Natural killer cell (primary cell): ENCODE measurements around the gene ESPNL. TPM values are rescaled to one million over a fixed set of nuclear protein-coding genes. Genes with fewer than 3 reads are reported as not detected.

Experiments
- ATAC-seq, 3 donors: fragments of 150-1000 bp in 2 of 3; fragments of 200-7000 bp in 1 of 3; cut with Tn5 transposase; 1 replicate in 1 of 3; 2 replicates in 2 of 3; pipeline ENCODE4 v1.10.0; 2021; ENCODE audit warnings: mild to moderate bottlenecking in 2 of 3, moderate library complexity in 2 of 3
- DNase-seq, 2 donors: peaks; one replicate each; pipeline versions ENCODE4 v3.0.0 to v3.0.0-alpha.2; 2013 to 2021; ENCODE audit warnings: mixed read lengths in 1 of 2
- H3K27ac ChIP-seq: one replicate; pipeline ENCODE4 v1.5.1; 2013; ENCODE audit warnings: mild to moderate bottlenecking, low read length
- H3K27me3 ChIP-seq: one replicate; pipeline ENCODE4 v1.6.1; 2013; ENCODE audit warnings: low read length; ENCODE audit not compliant: control insufficient read depth, insufficient read depth
- H3K36me3 ChIP-seq: one replicate; pipeline ENCODE4 v1.6.1; 2013; ENCODE audit warnings: low read length; ENCODE audit not compliant: control insufficient read depth, insufficient read depth
- H3K4me1 ChIP-seq: one replicate; pipeline ENCODE4 v1.6.1; 2013; ENCODE audit warnings: low read length; ENCODE audit not compliant: control insufficient read depth, insufficient read depth
- H3K4me3 ChIP-seq: one replicate; pipeline ENCODE4 v1.5.1; 2013; ENCODE audit warnings: low read length
- H3K9me3 ChIP-seq: one replicate; pipeline ENCODE4 v1.6.1; 2013; ENCODE audit warnings: low read length; ENCODE audit not compliant: control insufficient read depth, insufficient read depth
- H3K27ac Mint-ChIP-seq, 2 donors: one replicate each; pipeline ENCODE4 v1.8.0; 2022; ENCODE audit warnings: mild to moderate bottlenecking in 2 of 2, mixed read lengths in 2 of 2, moderate library complexity in 1 of 2
- H3K27me3 Mint-ChIP-seq, 2 donors: one replicate each; pipeline ENCODE4 v1.8.0; 2022; ENCODE audit warnings: low read depth in 2 of 2, mixed read lengths in 2 of 2
- H3K36me3 Mint-ChIP-seq: one replicate; pipeline ENCODE4 v1.8.0; 2022; ENCODE audit warnings: mixed read lengths
- H3K4me1 Mint-ChIP-seq, 2 donors: one replicate each; pipeline ENCODE4 v1.8.0; 2022; ENCODE audit warnings: mixed read lengths in 2 of 2
- H3K4me3 Mint-ChIP-seq: one replicate; pipeline ENCODE4 v1.8.0; 2022; ENCODE audit warnings: mild to moderate bottlenecking, moderate library complexity, mixed read lengths
- H3K9me3 Mint-ChIP-seq, 2 donors: one replicate each; pipeline ENCODE4 v1.8.0; 2022; ENCODE audit warnings: mixed read lengths in 2 of 2
- WGBS: methylation state at CpG from one replicate; pipeline ENCODE4 v1.1.7; 2013; ENCODE audit warnings: missing lambda C conversion rate; ENCODE audit not compliant: insufficient coverage; 5-methylcytosine and 5-hydroxymethylcytosine counted together
- intact Hi-C: fragments of 100-400 bp; cut with micrococcal nuclease; formaldehyde crosslinking; loops from one replicate; pipeline ENCODE4 v1.14.2; 2022
- total RNA-seq, 4 donors: library from RNA; stranded (reverse); fragments of 120-200 nt in 1 of 4; gene quantifications; one replicate each; pipeline versions ENCODE4 v1.2.3 to v1.2.4, GENCODE V29; 2013 to 2022
- TF ChIP-seq, protein P1 (sequence below): fragments of 200-600 bp; IDR thresholded peaks from one replicate; pipeline ENCODE4 v1.8.0; 2022; ENCODE audit warnings: antibody characterized with exemption

Gene ESPNL
- total RNA-seq, 3 donors from 2014 or later (not counting 1 experiment from before 2014, with no cell fraction given), result not detected

DNA sequence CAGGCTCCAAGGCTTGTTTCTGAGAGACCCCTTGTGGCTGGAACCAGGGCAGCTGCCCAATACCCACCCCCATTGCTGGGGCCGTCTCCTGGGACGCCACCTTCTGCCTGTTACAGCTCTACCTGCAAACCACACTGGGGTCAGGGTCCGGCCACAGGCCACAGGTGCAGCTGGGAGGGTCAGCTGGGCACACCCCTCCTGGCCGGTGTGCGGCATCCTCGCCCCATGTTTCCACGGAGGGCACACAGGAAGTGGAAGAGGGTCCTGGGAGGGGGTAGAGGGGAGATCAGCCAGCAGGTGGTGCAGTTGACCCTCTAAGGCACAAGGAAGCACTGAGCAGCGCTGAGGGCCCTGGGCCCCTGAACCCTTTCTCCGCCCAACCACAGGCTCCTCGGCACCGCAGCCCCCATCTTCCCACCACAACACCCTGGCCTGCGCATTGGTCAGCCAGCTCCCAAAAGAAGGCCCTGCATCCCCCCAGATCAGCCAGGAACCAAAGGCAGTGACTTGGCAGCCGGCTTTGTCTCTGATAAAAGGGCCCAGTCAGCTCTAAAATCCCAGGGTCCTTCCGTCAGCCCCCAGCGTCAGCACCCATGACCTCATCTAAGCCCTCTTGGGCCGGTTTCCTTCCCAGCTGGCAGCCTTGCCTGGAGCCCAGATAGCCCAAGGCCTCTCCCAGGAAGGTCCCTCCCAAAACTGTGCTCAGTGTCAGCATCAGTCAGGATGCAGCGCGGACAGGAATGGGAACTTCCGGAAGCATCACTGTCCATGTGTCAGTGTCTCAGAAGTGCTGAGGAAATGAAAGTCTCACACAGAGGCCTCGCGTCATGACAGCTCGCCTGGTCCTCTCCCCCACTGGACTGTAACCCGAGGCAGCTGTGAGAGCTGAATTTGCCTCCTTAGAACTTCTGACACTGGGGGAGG, 60.3 kb downstream of the ESPNL start:
- DNase-seq (peak in 1 of 2 donors; percentile 36), ATAC-seq (peak; percentile 20 to 51 (median 33))
- H3K4me3 Mint-ChIP-seq, result peak overlapping the region; percentile 53
- Histone ChIP-seq H3K9me3 (no peaks in the 10 kb centered on the region), H3K27me3 (peaks cover 11% of the 10 kb centered on the region), H3K27ac (no peak overlapping the region), H3K36me3 (no peaks in the 10 kb centered on the region), H3K4me3 (no peak overlapping the region), H3K4me1 (peaks cover 22% of the 10 kb centered on the region)
- 39% methylated on average over 23 of the region's 23 CpGs for WGBS
- TF ChIP-seq, protein P1, sequence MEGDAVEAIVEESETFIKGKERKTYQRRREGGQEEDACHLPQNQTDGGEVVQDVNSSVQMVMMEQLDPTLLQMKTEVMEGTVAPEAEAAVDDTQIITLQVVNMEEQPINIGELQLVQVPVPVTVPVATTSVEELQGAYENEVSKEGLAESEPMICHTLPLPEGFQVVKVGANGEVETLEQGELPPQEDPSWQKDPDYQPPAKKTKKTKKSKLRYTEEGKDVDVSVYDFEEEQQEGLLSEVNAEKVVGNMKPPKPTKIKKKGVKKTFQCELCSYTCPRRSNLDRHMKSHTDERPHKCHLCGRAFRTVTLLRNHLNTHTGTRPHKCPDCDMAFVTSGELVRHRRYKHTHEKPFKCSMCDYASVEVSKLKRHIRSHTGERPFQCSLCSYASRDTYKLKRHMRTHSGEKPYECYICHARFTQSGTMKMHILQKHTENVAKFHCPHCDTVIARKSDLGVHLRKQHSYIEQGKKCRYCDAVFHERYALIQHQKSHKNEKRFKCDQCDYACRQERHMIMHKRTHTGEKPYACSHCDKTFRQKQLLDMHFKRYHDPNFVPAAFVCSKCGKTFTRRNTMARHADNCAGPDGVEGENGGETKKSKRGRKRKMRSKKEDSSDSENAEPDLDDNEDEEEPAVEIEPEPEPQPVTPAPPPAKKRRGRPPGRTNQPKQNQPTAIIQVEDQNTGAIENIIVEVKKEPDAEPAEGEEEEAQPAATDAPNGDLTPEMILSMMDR, result peak; percentile 14
- no peaks in the 10 kb centered on the region for H3K9me3 Mint-ChIP-seq
- no peaks in the 10 kb centered on the region for H3K36me3 Mint-ChIP-seq
- intact Hi-C loops, result loop anchor here (1.0 kb wide), 1 partner anchor 103 kb away; no protein-coding TSS in a partner anchor
- H3K27ac Mint-ChIP-seq, result peak overlapping the region; percentile 38 to 57
- H3K27me3 Mint-ChIP-seq, result peaks cover 0 to 12% of the 10 kb centered on the region in 2 donors
- H3K4me1 Mint-ChIP-seq, result peaks cover 7 to 21% of the 10 kb centered on the region in 2 donors

DNA sequence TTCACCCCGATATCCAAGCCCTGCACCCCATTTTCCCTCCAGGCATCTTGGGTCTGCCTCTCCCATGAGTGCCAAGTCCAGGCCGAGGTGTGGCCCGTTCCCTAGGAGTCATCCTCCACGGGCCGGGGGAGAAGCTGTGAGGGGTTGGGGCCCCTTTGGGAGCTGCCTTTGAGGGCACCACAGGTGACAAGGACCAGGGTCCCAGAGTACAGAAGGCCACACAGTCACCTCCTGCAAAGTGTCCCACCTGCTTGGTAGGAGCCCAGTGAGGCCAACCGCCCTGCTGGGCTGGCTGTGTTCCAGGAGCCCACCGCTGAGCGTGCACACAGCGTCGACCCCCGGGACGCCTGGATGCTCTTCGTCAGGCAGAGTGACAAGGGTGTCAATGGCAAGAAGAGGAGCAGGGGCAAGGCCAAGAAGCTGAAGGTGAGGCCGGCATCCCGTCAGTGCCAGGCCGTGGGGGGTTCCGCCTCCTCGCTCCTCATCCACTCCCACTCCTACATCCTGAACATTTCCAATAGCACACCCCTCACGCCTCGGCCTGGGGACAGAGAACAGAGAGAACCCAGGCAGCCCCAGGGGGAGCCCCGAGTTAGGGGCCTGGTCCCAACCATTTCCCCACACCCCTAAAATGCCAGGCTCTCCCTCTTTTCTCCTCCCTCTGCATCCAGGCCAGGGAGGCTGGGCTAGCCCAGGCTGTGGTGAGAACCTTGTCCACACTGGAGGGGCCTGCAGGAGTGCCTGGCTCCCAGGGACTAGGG, 61.3 kb downstream of the ESPNL start:
- Mint-ChIP-seq H3K27me3 (peaks cover 0 to 12% of the 10 kb centered on the region in 2 donors), H3K9me3 (no peaks in the 10 kb centered on the region), H3K27ac (no peak overlapping the region), H3K36me3 (no peaks in the 10 kb centered on the region), H3K4me1 (peaks cover 7 to 21% of the 10 kb centered on the region in 2 donors), H3K4me3 (no peak overlapping the region)
- H3K27ac ChIP-seq, result no peak overlapping the region
- peaks cover 11% of the 10 kb centered on the region for H3K27me3 ChIP-seq
- peaks cover 22% of the 10 kb centered on the region for H3K4me1 ChIP-seq
- H3K4me3 ChIP-seq, result no peak overlapping the region
- 90% methylated on average over 21 of the region's 21 CpGs for WGBS
- H3K9me3 ChIP-seq, result no peaks in the 10 kb centered on the region
- intact Hi-C loops, result no loop called here
- no peak for ATAC-seq
- H3K36me3 ChIP-seq, result no peaks in the 10 kb centered on the region
- DNase-seq, result no peak
- TF ChIP-seq, protein P1, result no peak

DNA sequence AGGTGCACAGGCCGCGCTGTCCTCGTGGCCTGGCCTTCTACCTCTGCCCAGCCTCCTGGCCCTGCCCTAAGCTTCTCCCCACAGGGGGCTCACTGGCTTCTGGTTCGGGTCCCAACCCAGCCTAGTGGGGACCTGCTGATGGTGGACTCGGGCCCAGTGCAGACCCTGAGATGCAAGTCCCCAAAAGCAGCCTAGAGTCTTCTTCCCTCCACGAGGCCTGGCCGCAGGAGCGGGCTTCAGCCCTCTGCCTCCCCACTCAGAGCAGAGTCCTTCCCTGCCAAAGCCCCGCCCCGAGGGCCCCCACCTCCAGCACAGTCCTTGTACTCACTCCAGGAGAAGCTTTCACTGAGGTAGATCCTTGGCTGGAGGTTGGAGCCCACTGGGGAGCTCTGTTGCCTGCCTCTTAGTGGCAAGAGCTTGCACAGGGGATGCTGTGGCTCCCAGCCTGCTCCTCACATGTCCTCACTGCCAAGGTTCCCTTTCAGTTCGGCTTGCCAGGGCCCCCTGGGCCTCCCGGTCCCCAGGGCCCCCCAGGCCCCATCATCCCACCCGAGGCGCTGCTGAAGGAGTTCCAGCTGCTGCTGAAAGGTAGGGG, 62.2 kb downstream of the ESPNL start:
- ATAC-seq (no peak), DNase-seq (no peak)
- peaks cover 22% of the 10 kb centered on the region for H3K4me1 ChIP-seq
- WGBS, result 86% methylated on average over 14 of the region's 14 CpGs
- peaks cover 0 to 12% of the 10 kb centered on the region in 2 donors for H3K27me3 Mint-ChIP-seq
- TF ChIP-seq, protein P1, result no peak
- H3K4me3 Mint-ChIP-seq, result no peak overlapping the region
- H3K9me3 Mint-ChIP-seq, result no peaks in the 10 kb centered on the region
- intact Hi-C loops, result no loop called here
- no peak overlapping the region for H3K27ac Mint-ChIP-seq
- H3K36me3 ChIP-seq, result no peaks in the 10 kb centered on the region
- H3K36me3 Mint-ChIP-seq, result no peaks in the 10 kb centered on the region
- no peaks in the 10 kb centered on the region for H3K9me3 ChIP-seq
- peaks cover 11% of the 10 kb centered on the region for H3K27me3 ChIP-seq
- H3K4me1 Mint-ChIP-seq, result peaks cover 7 to 21% of the 10 kb centered on the region in 2 donors
- H3K4me3 ChIP-seq, result no peak overlapping the region
- H3K27ac ChIP-seq, result no peak overlapping the region
